Neutrophil (primary cell): Measurements from ENCODE around the gene RNASEH2C.

Experiments
- H3K27ac ChIP-seq: fragments of 200-600 bp; sonication (generic); 2 replicates; pipeline ENCODE4 v1.5.1; 2016; ENCODE audit warnings: mild to moderate bottlenecking, moderate library complexity
- H3K27me3 ChIP-seq: fragments of 200-600 bp; sonication (generic); 2 replicates; pipeline ENCODE4 v1.6.0; 2016; ENCODE audit warnings: mild to moderate bottlenecking
- H3K36me3 ChIP-seq: fragments of 200-600 bp; sonication (generic); 2 replicates; pipeline ENCODE4 v1.5.1; 2017
- H3K4me1 ChIP-seq, 2 experiments: fragments of 200-600 bp in 1 of 2; sonication (generic) in 1 of 2; 1 replicate in 1 of 2; 2 replicates in 1 of 2; pipeline versions ENCODE4 v1.5.1 to v1.6.1; 2013 to 2016; ENCODE audit warnings: low read depth in 1 of 2, low read length in 1 of 2, mild to moderate bottlenecking in 1 of 2, moderate library complexity in 1 of 2; ENCODE audit not compliant: control insufficient read depth in 1 of 2, insufficient read depth in 1 of 2
- H3K4me3 ChIP-seq, 2 experiments: fragments of 200-600 bp in 1 of 2; sonication (generic) in 1 of 2; 1 replicate in 1 of 2; 2 replicates in 1 of 2; pipeline ENCODE4 v1.5.1; 2013 to 2016; ENCODE audit warnings: low read depth in 1 of 2, low read length in 1 of 2, mild to moderate bottlenecking in 1 of 2, moderate library complexity in 1 of 2
- H3K9me3 ChIP-seq: fragments of 200-600 bp; sonication (generic); 2 replicates; pipeline ENCODE4 v1.5.1; 2016
- CTCF ChIP-seq: fragments of 200-600 bp; sonication (generic); IDR thresholded peaks from 2 replicates; pipeline ENCODE4 v1.5.1; 2016; ENCODE audit warnings: antibody characterized with exemption

RNASEH2C gene

GRCh38 chr11:65745049-65745448 lies 24.5 kb upstream of the RNASEH2C start:
- H3K27me3 ChIP-seq = no peaks in the 10 kb centered on the region
- H3K36me3 ChIP-seq = no peaks in the 10 kb centered on the region
- H3K4me3 ChIP-seq = no peak overlapping the region
- no peaks in the 10 kb centered on the region for H3K9me3 ChIP-seq
- TF ChIP-seq CTCF = no peak
- H3K27ac ChIP-seq = no peak overlapping the region
- peaks cover 0 to 7% of the 10 kb centered on the region in 2 experiments for H3K4me1 ChIP-seq

GRCh38 chr11:65744699-65745042 lies 24.1 kb upstream of the RNASEH2C start:
- no peak for TF ChIP-seq CTCF
- no peaks in the 10 kb centered on the region for H3K27me3 ChIP-seq
- H3K9me3 ChIP-seq = no peaks in the 10 kb centered on the region
- no peak overlapping the region for H3K4me3 ChIP-seq
- H3K4me1 ChIP-seq = peaks cover 0 to 7% of the 10 kb centered on the region in 2 experiments
- H3K36me3 ChIP-seq = no peaks in the 10 kb centered on the region
- no peak overlapping the region for H3K27ac ChIP-seq

DNA sequence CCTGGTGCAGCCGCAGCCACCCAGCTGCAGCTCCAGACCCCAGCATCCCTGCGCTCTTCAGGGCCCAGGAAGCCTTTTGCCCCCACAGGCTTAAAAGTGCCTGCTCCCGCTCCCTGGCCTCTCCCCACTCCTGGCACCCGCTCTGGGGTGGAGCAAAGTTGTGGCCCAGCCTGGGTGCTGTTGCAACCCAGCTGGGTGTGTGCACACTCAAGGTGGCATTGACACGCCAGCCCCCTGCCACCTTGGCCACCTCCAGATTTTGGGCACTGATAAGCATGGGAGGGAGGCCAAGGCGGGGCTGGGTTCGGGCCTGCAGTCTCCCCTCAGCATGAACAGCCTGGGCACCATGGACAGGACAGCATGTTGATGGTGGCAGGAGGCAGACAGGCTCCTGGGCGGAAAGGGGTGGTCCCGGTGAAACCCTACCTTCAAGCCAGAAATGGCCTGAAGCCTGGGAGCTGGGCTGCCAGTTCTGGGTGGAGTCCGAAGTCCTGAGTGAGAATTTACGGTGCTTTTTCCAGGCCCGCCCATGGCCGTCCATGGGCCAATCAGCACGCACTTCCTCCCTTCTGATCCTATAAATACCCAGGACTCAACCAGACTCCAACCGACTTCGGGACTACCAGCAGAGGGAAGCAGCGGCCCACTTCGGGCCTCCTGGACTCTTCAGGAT lies 23.6 kb upstream of the RNASEH2C start:
- no peak for TF ChIP-seq CTCF
- H3K36me3 ChIP-seq = no peaks in the 10 kb centered on the region
- no peaks in the 10 kb centered on the region for H3K9me3 ChIP-seq
- no peak overlapping the region for H3K27ac ChIP-seq
- H3K27me3 ChIP-seq = no peaks in the 10 kb centered on the region
- peaks cover 0 to 7% of the 10 kb centered on the region in 2 experiments for H3K4me1 ChIP-seq
- no peak overlapping the region for H3K4me3 ChIP-seq

DNA sequence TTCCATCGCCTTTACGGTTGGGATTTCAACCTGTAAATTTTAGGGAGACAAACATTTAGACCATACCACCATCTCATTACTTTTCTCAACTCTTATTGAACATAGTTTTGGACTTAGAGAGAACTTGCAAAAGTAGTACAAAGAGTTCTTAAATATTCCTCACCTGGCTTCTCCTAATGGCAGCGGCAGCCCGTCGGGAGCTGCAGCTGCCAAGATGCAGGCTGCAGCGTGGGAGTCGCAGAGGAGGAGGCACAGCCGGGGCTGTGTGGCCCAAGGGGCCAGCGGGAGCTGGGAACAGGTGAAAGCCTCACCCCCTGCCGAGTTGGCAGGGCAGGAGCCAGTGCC lies 23.1 kb upstream of the RNASEH2C start:
- TF ChIP-seq CTCF = no peak
- Histone ChIP-seq H3K9me3 (no peaks in the 10 kb centered on the region), H3K4me3 (no peak overlapping the region), H3K27ac (no peak overlapping the region), H3K4me1 (peaks cover 0 to 7% of the 10 kb centered on the region in 2 experiments), H3K27me3 (no peaks in the 10 kb centered on the region), H3K36me3 (no peaks in the 10 kb centered on the region)

- no peaks in the 10 kb centered on the region for H3K27me3 ChIP-seq
- peaks cover 0 to 7% of the 10 kb centered on the region in 2 experiments for H3K4me1 ChIP-seq
- H3K9me3 ChIP-seq = no peaks in the 10 kb centered on the region
- no peaks in the 10 kb centered on the region for H3K36me3 ChIP-seq
- H3K4me3 ChIP-seq = no peak overlapping the region
- H3K27ac ChIP-seq = no peak overlapping the region
- no peak for TF ChIP-seq CTCF
Observed at GRCh38 chr11:65742353-65742752, 21.8 kb upstream of the RNASEH2C start.

GRCh38 chr11:65741185-65741584 lies 20.6 kb upstream of the RNASEH2C start:
- H3K36me3 ChIP-seq = no peaks in the 10 kb centered on the region
- no peak for TF ChIP-seq CTCF
- H3K27me3 ChIP-seq = no peaks in the 10 kb centered on the region
- H3K4me1 ChIP-seq = peaks cover 0 to 7% of the 10 kb centered on the region in 2 experiments
- no peak overlapping the region for H3K27ac ChIP-seq
- no peaks in the 10 kb centered on the region for H3K9me3 ChIP-seq
- H3K4me3 ChIP-seq = no peak overlapping the region
